Astrocyte (in vitro differentiated cells and primary cell): Measurements from ENCODE around the gene PRDM11. TPM values are rescaled to one million over a fixed set of nuclear protein-coding genes. Genes with fewer than 3 reads are reported as not detected.

Experiments
- DNase-seq: peaks from one replicate; pipeline ENCODE4 v3.0.0-alpha.2; 2010; ENCODE audit warnings: low read depth
- FAIRE-seq: peaks from 2 replicates; lab custom pipeline; 2011; peaks lifted over from hg19 to GRCh38; lab: Jason Lieb, UNC
- H2AFZ ChIP-seq: 2 replicates; pipeline ENCODE4 v1.6.0; 2012; ENCODE audit warnings: low read depth, low read length, inconsistent platforms
- H3K27ac ChIP-seq: 2 replicates; pipeline ENCODE4 v1.5.1; 2011; ENCODE audit warnings: low read depth, low read length, inconsistent platforms
- H3K27me3 ChIP-seq: 2 replicates; pipeline ENCODE4 v1.6.0; 2011; ENCODE audit warnings: low read length, inconsistent platforms; ENCODE audit not compliant: insufficient read depth
- H3K36me3 ChIP-seq: 2 replicates; pipeline ENCODE4 v1.5.1; 2011; ENCODE audit warnings: low read length, inconsistent platforms; ENCODE audit not compliant: insufficient read depth
- H3K4me1 ChIP-seq: 2 replicates; pipeline ENCODE4 v1.5.1; 2011; ENCODE audit warnings: low read length, inconsistent platforms; ENCODE audit not compliant: insufficient read depth
- H3K4me2 ChIP-seq: 2 replicates; pipeline ENCODE4 v1.6.0; 2012; ENCODE audit warnings: low read length, inconsistent platforms
- H3K4me3 ChIP-seq: 2 replicates; pipeline ENCODE4 v1.5.1; 2011; ENCODE audit warnings: low read depth, mild to moderate bottlenecking, low read length, inconsistent platforms; ENCODE audit not compliant: insufficient read depth
- H3K79me2 ChIP-seq: 2 replicates; pipeline ENCODE4 v1.6.0; 2012; ENCODE audit warnings: mild to moderate bottlenecking, low read length, inconsistent platforms; ENCODE audit not compliant: insufficient read depth
- H3K9ac ChIP-seq: 2 replicates; pipeline ENCODE4 v1.6.0; 2012; ENCODE audit warnings: mild to moderate bottlenecking, low read length, inconsistent platforms
- H3K9me3 ChIP-seq: 2 replicates; pipeline ENCODE4 v1.5.1; 2012; ENCODE audit warnings: low read depth, mild to moderate bottlenecking, low read length, inconsistent platforms; ENCODE audit not compliant: insufficient read depth
- H4K20me1 ChIP-seq: 2 replicates; pipeline ENCODE4 v1.6.0; 2012; ENCODE audit warnings: low read length, inconsistent platforms; ENCODE audit not compliant: insufficient read depth
- H3K27ac Mint-ChIP-seq: one replicate; pipeline ENCODE4 v1.8.0; 2021; ENCODE audit warnings: mild to moderate bottlenecking, mixed read lengths; ENCODE audit not compliant: unreplicated experiment
- H3K27me3 Mint-ChIP-seq: one replicate; pipeline ENCODE4 v1.8.0; 2021; ENCODE audit warnings: low read depth, mixed read lengths; ENCODE audit not compliant: unreplicated experiment
- H3K36me3 Mint-ChIP-seq: one replicate; pipeline ENCODE4 v1.8.0; 2021; ENCODE audit warnings: low read depth, mixed read lengths; ENCODE audit not compliant: unreplicated experiment
- H3K4me1 Mint-ChIP-seq: one replicate; pipeline ENCODE4 v1.8.0; 2021; ENCODE audit warnings: low read depth, mixed read lengths; ENCODE audit not compliant: unreplicated experiment
- H3K4me3 Mint-ChIP-seq: one replicate; pipeline ENCODE4 v1.8.0; 2021; ENCODE audit warnings: mild to moderate bottlenecking, moderate library complexity, mixed read lengths; ENCODE audit not compliant: unreplicated experiment
- H3K9me3 Mint-ChIP-seq: one replicate; pipeline ENCODE4 v1.8.0; 2021; ENCODE audit warnings: mild to moderate bottlenecking, mixed read lengths; ENCODE audit not compliant: unreplicated experiment
- EZH2 ChIP-seq: IDR thresholded peaks from 2 replicates; pipeline ENCODE4 v1.6.1; 2012; ENCODE audit warnings: mild to moderate bottlenecking, low read length, inconsistent platforms; ENCODE audit not compliant: insufficient read depth
- total RNA-seq: library from RNA; stranded (reverse); gene quantifications from 2 replicates; pipeline ENCODE4 v1.2.1, GENCODE V29; 2021
- TF ChIP-seq, protein P1 (sequence below): IDR thresholded peaks from 2 replicates; pipeline ENCODE4 v1.5.1; 2011; ENCODE audit warnings: low read depth, mild to moderate bottlenecking, inconsistent platforms, low read length, moderate library complexity; ENCODE audit not compliant: insufficient read depth

PRDM11 gene
- total RNA-seq, 1 donor from 2014 or later, result 9.1 TPM

DNA sequence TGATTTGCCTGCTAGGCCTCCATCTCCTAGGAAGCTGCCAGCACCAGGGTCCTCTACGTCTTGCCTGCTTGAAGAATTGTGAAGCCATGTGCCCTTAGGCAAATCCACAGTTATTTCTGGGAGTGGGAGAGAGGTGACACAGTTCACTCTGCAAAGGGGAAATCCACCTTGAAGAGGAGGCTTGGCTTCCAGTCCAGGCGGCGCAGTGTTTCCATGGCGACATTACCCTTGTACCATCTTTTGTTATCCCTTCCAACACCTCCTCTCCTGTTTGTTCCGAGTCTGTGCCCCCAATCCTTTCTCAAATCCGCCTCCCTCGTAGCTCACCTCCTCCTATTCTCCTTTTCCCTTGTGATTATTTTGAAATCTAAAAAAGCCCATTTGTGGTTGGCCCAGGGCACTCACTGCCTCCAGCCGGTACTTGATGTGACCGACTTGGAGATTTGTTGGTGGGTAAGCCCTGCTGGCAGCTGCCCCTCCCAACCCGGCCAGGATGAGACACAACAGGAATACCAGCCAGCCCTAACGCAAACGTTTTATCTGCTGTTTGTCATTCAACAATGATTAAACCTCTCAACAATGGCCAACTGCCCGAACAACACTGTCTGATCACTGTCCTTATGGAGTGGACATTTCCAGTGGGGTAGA is 121.3 kb downstream of the PRDM11 start:
- no peak overlapping the region for H3K4me3 ChIP-seq
- H3K4me3 Mint-ChIP-seq, result no peak overlapping the region
- no peaks in the 10 kb centered on the region for H3K9me3 Mint-ChIP-seq
- no peak overlapping the region for H2AFZ ChIP-seq
- H3K9ac ChIP-seq, result no peak overlapping the region
- peaks cover 2% of the 10 kb centered on the region for H3K36me3 Mint-ChIP-seq
- H3K36me3 ChIP-seq, result no peaks in the 10 kb centered on the region
- FAIRE-seq (no peak), DNase-seq (no peak)
- peaks cover 10% of the 10 kb centered on the region for H3K27me3 ChIP-seq
- H3K27me3 Mint-ChIP-seq, result peaks cover 18% of the 10 kb centered on the region
- no peak overlapping the region for H3K27ac Mint-ChIP-seq
- H3K4me1 Mint-ChIP-seq, result peaks cover 25% of the 10 kb centered on the region
- no peaks in the 10 kb centered on the region for H3K9me3 ChIP-seq
- no peak overlapping the region for H3K27ac ChIP-seq
- peaks cover 13% of the 10 kb centered on the region for H3K4me1 ChIP-seq
- no peaks in the 10 kb centered on the region for H4K20me1 ChIP-seq
- no peak overlapping the region for H3K4me2 ChIP-seq
- H3K79me2 ChIP-seq, result no peaks in the 10 kb centered on the region
- no peak for TF ChIP-seq EZH2
- TF ChIP-seq, protein P1, sequence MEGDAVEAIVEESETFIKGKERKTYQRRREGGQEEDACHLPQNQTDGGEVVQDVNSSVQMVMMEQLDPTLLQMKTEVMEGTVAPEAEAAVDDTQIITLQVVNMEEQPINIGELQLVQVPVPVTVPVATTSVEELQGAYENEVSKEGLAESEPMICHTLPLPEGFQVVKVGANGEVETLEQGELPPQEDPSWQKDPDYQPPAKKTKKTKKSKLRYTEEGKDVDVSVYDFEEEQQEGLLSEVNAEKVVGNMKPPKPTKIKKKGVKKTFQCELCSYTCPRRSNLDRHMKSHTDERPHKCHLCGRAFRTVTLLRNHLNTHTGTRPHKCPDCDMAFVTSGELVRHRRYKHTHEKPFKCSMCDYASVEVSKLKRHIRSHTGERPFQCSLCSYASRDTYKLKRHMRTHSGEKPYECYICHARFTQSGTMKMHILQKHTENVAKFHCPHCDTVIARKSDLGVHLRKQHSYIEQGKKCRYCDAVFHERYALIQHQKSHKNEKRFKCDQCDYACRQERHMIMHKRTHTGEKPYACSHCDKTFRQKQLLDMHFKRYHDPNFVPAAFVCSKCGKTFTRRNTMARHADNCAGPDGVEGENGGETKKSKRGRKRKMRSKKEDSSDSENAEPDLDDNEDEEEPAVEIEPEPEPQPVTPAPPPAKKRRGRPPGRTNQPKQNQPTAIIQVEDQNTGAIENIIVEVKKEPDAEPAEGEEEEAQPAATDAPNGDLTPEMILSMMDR, result no peak

DNA sequence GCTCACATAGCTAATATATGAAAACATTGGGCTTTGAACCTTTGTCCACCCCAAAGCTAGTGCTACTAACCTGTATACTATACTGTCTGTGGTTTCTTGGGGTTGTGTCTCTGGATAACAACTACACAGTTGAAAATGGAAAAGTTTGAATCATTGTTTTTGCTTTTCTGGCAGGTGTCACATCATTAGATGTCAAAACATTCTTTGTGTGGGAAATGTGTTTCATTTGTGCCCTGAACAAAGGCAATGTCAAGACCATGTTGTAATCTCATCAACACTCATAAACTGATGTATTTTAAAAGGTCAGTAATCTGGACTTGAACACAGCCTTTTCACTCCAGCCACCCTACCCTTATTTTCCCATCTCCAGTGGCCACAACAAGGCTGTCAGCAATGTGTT is 123.2 kb downstream of the PRDM11 start:
- Histone ChIP-seq H3K27me3 (peaks cover 14% of the 10 kb centered on the region), H2AFZ (no peak overlapping the region), H3K9me3 (no peaks in the 10 kb centered on the region), H4K20me1 (no peaks in the 10 kb centered on the region), H3K27ac (no peak overlapping the region), H3K79me2 (no peaks in the 10 kb centered on the region), H3K4me3 (no peak overlapping the region), H3K4me1 (peaks cover 8% of the 10 kb centered on the region), H3K4me2 (no peak overlapping the region), H3K9ac (no peak overlapping the region), H3K36me3 (no peaks in the 10 kb centered on the region)
- Mint-ChIP-seq H3K27me3 (peaks cover 20% of the 10 kb centered on the region), H3K4me1 (peaks cover 25% of the 10 kb centered on the region), H3K4me3 (no peak overlapping the region), H3K9me3 (no peaks in the 10 kb centered on the region), H3K27ac (no peak overlapping the region), H3K36me3 (peaks cover 2% of the 10 kb centered on the region)
- DNase-seq (no peak), FAIRE-seq (no peak)
- TF ChIP-seq, protein P1, result no peak
- no peak for TF ChIP-seq EZH2

DNA sequence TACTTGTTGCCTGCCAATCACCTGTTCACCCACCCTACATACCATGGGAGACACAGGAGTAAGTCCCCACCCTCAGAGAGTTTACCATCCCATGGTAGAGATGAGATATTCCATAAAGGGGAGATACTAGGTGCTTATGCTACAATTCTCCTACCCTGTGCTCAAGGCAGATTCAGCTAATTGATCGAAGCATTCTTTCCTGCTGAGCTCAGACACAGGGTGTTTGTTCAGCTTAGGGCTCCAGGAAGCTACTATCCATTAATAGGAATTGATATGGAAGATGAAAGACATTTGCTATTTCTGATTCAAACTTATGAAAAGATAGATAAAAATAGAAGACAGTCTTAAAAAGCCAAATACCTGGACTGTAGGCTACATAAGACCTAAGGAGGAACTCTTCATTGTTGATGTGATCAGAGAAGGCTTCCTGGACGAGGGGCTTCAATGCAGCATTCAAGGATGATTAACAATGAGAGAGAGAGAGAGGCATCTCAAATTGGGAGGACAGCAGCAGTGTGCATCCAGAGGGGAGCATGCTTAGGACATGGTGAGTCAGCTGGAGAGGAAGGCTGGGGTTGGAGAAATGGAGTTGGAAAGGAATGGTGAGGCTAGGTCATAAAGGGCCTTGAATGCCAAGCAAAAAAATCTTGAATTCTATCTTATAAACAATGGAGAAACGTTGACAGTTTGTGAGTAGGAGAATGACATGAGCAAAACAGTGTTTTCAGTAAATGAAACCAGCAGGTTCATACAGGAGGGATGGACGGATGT is 124.7 kb downstream of the PRDM11 start:
- Histone ChIP-seq H3K79me2 (no peaks in the 10 kb centered on the region), H3K4me3 (no peak overlapping the region), H3K36me3 (no peaks in the 10 kb centered on the region), H3K9me3 (no peaks in the 10 kb centered on the region), H3K27ac (no peak overlapping the region), H3K9ac (no peak overlapping the region), H3K4me2 (no peak overlapping the region), H3K4me1 (no peaks in the 10 kb centered on the region), H4K20me1 (no peaks in the 10 kb centered on the region), H3K27me3 (peaks cover 14% of the 10 kb centered on the region), H2AFZ (no peak overlapping the region)
- no peak for DNase-seq
- peaks cover 16% of the 10 kb centered on the region for H3K4me1 Mint-ChIP-seq
- no peak for TF ChIP-seq EZH2
- TF ChIP-seq, protein P1, result no peak
- no peak overlapping the region for H3K4me3 Mint-ChIP-seq
- H3K36me3 Mint-ChIP-seq, result peaks cover 2% of the 10 kb centered on the region
- no peaks in the 10 kb centered on the region for H3K9me3 Mint-ChIP-seq
- no peak for FAIRE-seq
- peak overlapping the region; percentile 13 for H3K27ac Mint-ChIP-seq
- H3K27me3 Mint-ChIP-seq, result peaks cover 26% of the 10 kb centered on the region
